GM12878 (cell line): Measurements from ENCODE around the gene TP53RK. TPM values are rescaled to one million over a fixed set of nuclear protein-coding genes. Genes with fewer than 3 reads are reported as not detected.

Experiments
- ATAC-seq: fragments of 200-7000 bp; cut with Tn5 transposase; 3 replicates; pipeline ENCODE4 v1.9.1; 2020; ENCODE audit warnings: mild to moderate bottlenecking, moderate library complexity
- BruUV-seq: library from RNA; stranded (reverse); fragments of 400-500 nt; replicated peaks from 2 replicates; lab custom pipeline; 2021; lab: Mats Ljungman, UMichigan
- CTCF ChIA-PET: fragments of 300-600 bp; sonication (Branson Sonifier 250); formaldehyde crosslinking; extraction: SDS; loops from one replicate; lab custom pipeline; 2021; ENCODE audit warnings: inconsistent platforms; lab: Yijun Ruan, JAX
- POLR2A ChIA-PET: fragments of 350-600 bp; formaldehyde crosslinking; extraction: SDS; loops from one replicate; lab custom pipeline; 2021; ENCODE audit warnings: inconsistent platforms; lab: Charles Lee
- RAD21 ChIA-PET: fragments of 300-600 bp; sonication (Branson Sonifier 250); formaldehyde crosslinking; loops from one replicate; lab custom pipeline; 2023; ENCODE audit warnings: antibody characterized with exemption; ENCODE audit not compliant: unreplicated experiment; lab: Charles Lee
- SMC1A ChIA-PET: fragments of 300-600 bp; sonication (Branson Sonifier 250); formaldehyde crosslinking; loops from one replicate; lab custom pipeline; 2023; ENCODE audit not compliant: unreplicated experiment, uncharacterized antibody; lab: Charles Lee
- DNase-seq: peaks from one replicate; pipeline ENCODE4 v3.0.0-alpha.2; 2011; ENCODE audit warnings: low read depth, low spot score
- FAIRE-seq: peaks from 3 replicates; lab custom pipeline; 2011; peaks lifted over from hg19 to GRCh38; lab: Jason Lieb, UNC
- H2AFZ ChIP-seq: 2 replicates; pipeline ENCODE4 v1.6.0; 2011; ENCODE audit warnings: low read depth, low read length, control low read depth; ENCODE audit not compliant: control insufficient read depth
- H3K27ac ChIP-seq: 2 replicates; pipeline ENCODE4 v1.5.1; 2011; ENCODE audit warnings: control low read depth; ENCODE audit not compliant: control insufficient read depth, insufficient read depth
- H3K27me3 ChIP-seq, 2 experiments: replicated peaks in 1 of 2; 2 replicates each; pipeline versions ENCODE4 v1.6.0 to v1.6.1; 2011; ENCODE audit warnings: low read length in 1 of 2; ENCODE audit not compliant: control insufficient read depth in 2 of 2, insufficient read depth in 2 of 2
- H3K36me3 ChIP-seq, 2 experiments: 2 replicates each; pipeline ENCODE4 v1.5.1; 2011; ENCODE audit warnings: low read length in 1 of 2; ENCODE audit not compliant: control insufficient read depth in 2 of 2, insufficient read depth in 2 of 2
- H3K4me1 ChIP-seq: 2 replicates; pipeline ENCODE4 v1.6.1; 2011; ENCODE audit warnings: mild to moderate bottlenecking, low read length, moderate library complexity, mixed read lengths; ENCODE audit not compliant: control insufficient read depth, insufficient read depth
- H3K4me2 ChIP-seq: 2 replicates; pipeline ENCODE4 v1.6.0; 2011; ENCODE audit warnings: control low read depth; ENCODE audit not compliant: control insufficient read depth, insufficient read depth
- H3K4me3 ChIP-seq: fragments of 200-600 bp; sonication (generic); 2 replicates; pipeline ENCODE4 v1.5.1; 2016
- H3K79me2 ChIP-seq: 2 replicates; pipeline ENCODE4 v1.6.0; 2011; ENCODE audit warnings: low read length; ENCODE audit not compliant: control insufficient read depth, insufficient read depth
- H3K9ac ChIP-seq: 2 replicates; pipeline ENCODE4 v1.8.0; 2011; ENCODE audit warnings: low read length, control low read depth, mixed read lengths; ENCODE audit not compliant: control insufficient read depth, insufficient read depth
- H3K9me3 ChIP-seq: replicated peaks from 3 replicates; pipeline ENCODE4 v1.5.1; 2011; ENCODE audit warnings: mild to moderate bottlenecking, low read length; ENCODE audit not compliant: control insufficient read depth, insufficient read depth
- H4K20me1 ChIP-seq: 2 replicates; pipeline ENCODE4 v1.6.0; 2011; ENCODE audit not compliant: control insufficient read depth, insufficient read depth
- ASH2L ChIP-seq: fragments of 300-600, 200-600 bp; sonication (generic); IDR thresholded peaks from 2 replicates; pipeline ENCODE4 v1.6.1; 2017; ENCODE audit warnings: low read depth, mild to moderate bottlenecking, borderline replicate concordance
- ATF7 ChIP-seq: fragments of 450-650 bp; IDR thresholded peaks from 2 replicates; pipeline ENCODE4 v1.6.1; 2016; ENCODE audit warnings: low read depth, mild to moderate bottlenecking
- BHLHE40 ChIP-seq, 2 experiments: fragments of 450-650 bp in 1 of 2; IDR thresholded peaks; 2 replicates each; pipeline ENCODE4 v1.6.1; 2011 to 2017; ENCODE audit warnings: low read depth in 2 of 2, borderline replicate concordance in 1 of 2, improper control_type of control experiment in 1 of 2, low read length in 1 of 2, mild to moderate bottlenecking in 1 of 2
- CEBPB ChIP-seq, 2 experiments: fragments of 150-350 bp in 1 of 2; IDR thresholded peaks; 2 replicates each; pipeline ENCODE4 v1.6.1; 2012 to 2014; ENCODE audit warnings: low read depth in 2 of 2, low read length in 2 of 2, borderline replicate concordance in 1 of 2, inconsistent platforms in 1 of 2
- CHD1 ChIP-seq: IDR thresholded peaks from 2 replicates; pipeline ENCODE4 v1.6.1; 2012; ENCODE audit warnings: low read depth, low read length, improper control_type of control experiment
- EZH2 ChIP-seq: IDR thresholded peaks from 2 replicates; pipeline ENCODE4 v1.6.1; 2012; ENCODE audit warnings: low read depth, mild to moderate bottlenecking, control low read depth, inconsistent platforms, low read length, borderline replicate concordance; ENCODE audit not compliant: control insufficient read depth
- HDAC6 ChIP-seq: fragments of 200-600 bp; sonication (generic); IDR thresholded peaks from one replicate; pipeline ENCODE4 v1.8.0; 2017; ENCODE audit warnings: antibody characterized with exemption; ENCODE audit not compliant: unreplicated experiment
- MEF2B ChIP-seq: fragments of 450-650 bp; IDR thresholded peaks from 2 replicates; pipeline ENCODE4 v1.6.1; 2018; ENCODE audit warnings: mild to moderate bottlenecking, moderate library complexity; ENCODE audit not compliant: partially characterized antibody, poor library complexity, severe bottlenecking
- MYC ChIP-seq: IDR thresholded peaks from 2 replicates; pipeline ENCODE4 v1.6.1; 2011; ENCODE audit warnings: mild to moderate bottlenecking, low read length, moderate library complexity, inconsistent platforms; ENCODE audit not compliant: insufficient read depth, insufficient replicate concordance, insufficient read length, severe bottlenecking
- NBN ChIP-seq: fragments of 450-650 bp; IDR thresholded peaks from 2 replicates; pipeline ENCODE4 v1.6.1; 2016
- POLR2A ChIP-seq: IDR thresholded peaks from 2 replicates; pipeline ENCODE4 v1.6.1; 2011; ENCODE audit warnings: low read depth, mild to moderate bottlenecking, low read length
- RCOR1 ChIP-seq: conservative IDR thresholded peaks from 2 replicates; pipeline ENCODE4 v1.6.1; 2012; ENCODE audit warnings: low read depth, low read length, improper control_type of control experiment
- RELA ChIP-seq: fragments of 450-650 bp; IDR thresholded peaks from 2 replicates; pipeline ENCODE4 v1.8.0; 2014; ENCODE audit warnings: borderline replicate concordance; ENCODE audit not compliant: partially characterized antibody
- SRF ChIP-seq, 2 experiments: IDR thresholded peaks; 2 replicates each; pipeline ENCODE4 v1.6.1; 2011; ENCODE audit warnings: low read depth in 2 of 2, low read length in 2 of 2, mild to moderate bottlenecking in 1 of 2, moderate library complexity in 1 of 2
- WGBS: methylation state at CpG from one replicate; pipeline ENCODE4 v1.1.6; 2016; ENCODE audit warnings: low lambda C conversion rate; ENCODE audit not compliant: insufficient replicate concordance, insufficient coverage; ENCODE audit errors: missing lambda C conversion rate; 5-methylcytosine and 5-hydroxymethylcytosine counted together
- in situ Hi-C: fragments of 300-500 bp; cut with MboI; formaldehyde crosslinking; loops from 9 replicates; pipeline ENCODE4 v1.14.3; 2018; ENCODE audit warnings: mixed read lengths
- intact Hi-C: fragments of 100-400 bp; cut with micrococcal nuclease; formaldehyde crosslinking; loops from one replicate; pipeline ENCODE4 v1.14.2; 2022; ENCODE audit not compliant: unreplicated experiment
- polyA plus RNA-seq, 11 experiments: library from polyadenylated mRNA; depleted of rRNA in 4 of 11; unstranded in 6 of 11; stranded (reverse) in 5 of 11; fragments of >200 nt; fragmentation: Nextera tagmentation in 4 of 11; fragmentation: Illumina TruSeq in 1 of 11; extraction: Ambion mirVana in 4 of 11; extraction: Trizol in 1 of 11; gene quantifications; 1 replicate in 1 of 11; 2 replicates in 10 of 11; pipeline versions ENCODE4 v1.2.1 to v1.2.3, GENCODE V29; 2011 to 2016; ENCODE audit warnings: inconsistent platforms in 2 of 11, missing spikeins in 2 of 11, low read depth in 1 of 11
- total RNA-seq, 4 experiments: library from RNA; depleted of rRNA in 3 of 4; stranded (reverse); fragments of >200 nt in 3 of 4; fragmentation: Illumina TruSeq in 1 of 4; extraction: Trizol in 1 of 4; gene quantifications; 2 replicates each; pipeline versions ENCODE4 v1.2.1 to v1.2.3, GENCODE V29; 2013 to 2021
- TF ChIP-seq, protein P1 (sequence below): fragments of 450-650 bp; IDR thresholded peaks from 2 replicates; pipeline ENCODE4 v1.6.1; 2017; ENCODE audit warnings: mild to moderate bottlenecking, moderate library complexity
- TF ChIP-seq, protein P2 (sequence below): fragments of 450-650 bp; IDR thresholded peaks from 2 replicates; pipeline ENCODE4 v1.6.1; 2017; ENCODE audit warnings: mild to moderate bottlenecking
- TF ChIP-seq, protein P3 (sequence below): IDR thresholded peaks from 2 replicates; pipeline ENCODE4 v1.6.1; 2011; ENCODE audit warnings: low read depth, low read length, improper control_type of control experiment, borderline replicate concordance

TP53RK gene
- total and polyA plus RNA-seq, 10 of the 15 experiments (the other 5 are each of a cell fraction or from before 2014, with no cell fraction given): 3.8 to 23.1 (median 16.1) TPM

DNA sequence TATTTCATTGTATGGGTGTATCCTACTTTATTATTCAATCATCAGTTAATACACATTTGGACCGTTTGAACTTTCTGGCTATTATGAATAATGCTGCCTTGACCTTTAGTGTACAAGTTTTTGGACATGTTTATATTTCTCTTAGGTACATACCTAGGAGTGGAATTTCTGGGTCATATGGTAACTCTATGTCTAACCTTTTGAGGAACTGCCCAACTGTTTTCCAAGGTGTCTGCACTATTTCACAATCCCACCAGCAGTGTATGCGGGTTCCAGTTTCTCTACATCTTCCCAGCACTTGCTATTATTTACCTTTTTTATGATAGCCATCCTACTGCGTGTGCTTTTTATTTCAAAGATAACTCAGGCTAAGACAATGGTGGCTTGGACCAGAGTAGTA, 23.6 kb downstream of the TP53RK start:
- Histone ChIP-seq H3K79me2 (no peaks in the 10 kb centered on the region), H2AFZ (no peak overlapping the region), H3K4me2 (no peak overlapping the region), H3K9me3 (no peaks in the 10 kb centered on the region; the same call in 2 of the 3 replicates), H3K4me1 (no peaks in the 10 kb centered on the region), H3K36me3 (no peaks in the 10 kb centered on the region)
- in situ Hi-C loops: no loop called here
- FAIRE-seq (no peak), DNase-seq (no peak), ATAC-seq (no peak)
- 48% methylated on average over 3 of the region's 3 CpGs for WGBS
- intact Hi-C loops: no loop called here
- TF ChIP-seq, protein P1, sequence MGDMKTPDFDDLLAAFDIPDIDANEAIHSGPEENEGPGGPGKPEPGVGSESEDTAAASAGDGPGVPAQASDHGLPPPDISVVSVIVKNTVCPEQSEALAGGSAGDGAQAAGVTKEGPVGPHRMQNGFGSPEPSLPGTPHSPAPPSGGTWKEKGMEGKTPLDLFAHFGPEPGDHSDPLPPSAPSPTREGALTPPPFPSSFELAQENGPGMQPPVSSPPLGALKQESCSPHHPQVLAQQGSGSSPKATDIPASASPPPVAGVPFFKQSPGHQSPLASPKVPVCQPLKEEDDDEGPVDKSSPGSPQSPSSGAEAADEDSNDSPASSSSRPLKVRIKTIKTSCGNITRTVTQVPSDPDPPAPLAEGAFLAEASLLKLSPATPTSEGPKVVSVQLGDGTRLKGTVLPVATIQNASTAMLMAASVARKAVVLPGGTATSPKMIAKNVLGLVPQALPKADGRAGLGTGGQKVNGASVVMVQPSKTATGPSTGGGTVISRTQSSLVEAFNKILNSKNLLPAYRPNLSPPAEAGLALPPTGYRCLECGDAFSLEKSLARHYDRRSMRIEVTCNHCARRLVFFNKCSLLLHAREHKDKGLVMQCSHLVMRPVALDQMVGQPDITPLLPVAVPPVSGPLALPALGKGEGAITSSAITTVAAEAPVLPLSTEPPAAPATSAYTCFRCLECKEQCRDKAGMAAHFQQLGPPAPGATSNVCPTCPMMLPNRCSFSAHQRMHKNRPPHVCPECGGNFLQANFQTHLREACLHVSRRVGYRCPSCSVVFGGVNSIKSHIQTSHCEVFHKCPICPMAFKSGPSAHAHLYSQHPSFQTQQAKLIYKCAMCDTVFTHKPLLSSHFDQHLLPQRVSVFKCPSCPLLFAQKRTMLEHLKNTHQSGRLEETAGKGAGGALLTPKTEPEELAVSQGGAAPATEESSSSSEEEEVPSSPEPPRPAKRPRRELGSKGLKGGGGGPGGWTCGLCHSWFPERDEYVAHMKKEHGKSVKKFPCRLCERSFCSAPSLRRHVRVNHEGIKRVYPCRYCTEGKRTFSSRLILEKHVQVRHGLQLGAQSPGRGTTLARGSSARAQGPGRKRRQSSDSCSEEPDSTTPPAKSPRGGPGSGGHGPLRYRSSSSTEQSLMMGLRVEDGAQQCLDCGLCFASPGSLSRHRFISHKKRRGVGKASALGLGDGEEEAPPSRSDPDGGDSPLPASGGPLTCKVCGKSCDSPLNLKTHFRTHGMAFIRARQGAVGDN: no peak
- TF ChIP-seq ATF7: no peak
- no peak for TF ChIP-seq MEF2B
- no peak for TF ChIP-seq RELA
- TF ChIP-seq CEBPB (IDR thresholded peaks at IDR 0.05; ENCODE audit: borderline replicate concordance in 1 of 2, low read depth in 2 of 2, low read length in 2 of 2): no peak
- no peak for TF ChIP-seq CHD1
- TF ChIP-seq EZH2: no peak
- no peak for TF ChIP-seq HDAC6
- TF ChIP-seq, protein P2, sequence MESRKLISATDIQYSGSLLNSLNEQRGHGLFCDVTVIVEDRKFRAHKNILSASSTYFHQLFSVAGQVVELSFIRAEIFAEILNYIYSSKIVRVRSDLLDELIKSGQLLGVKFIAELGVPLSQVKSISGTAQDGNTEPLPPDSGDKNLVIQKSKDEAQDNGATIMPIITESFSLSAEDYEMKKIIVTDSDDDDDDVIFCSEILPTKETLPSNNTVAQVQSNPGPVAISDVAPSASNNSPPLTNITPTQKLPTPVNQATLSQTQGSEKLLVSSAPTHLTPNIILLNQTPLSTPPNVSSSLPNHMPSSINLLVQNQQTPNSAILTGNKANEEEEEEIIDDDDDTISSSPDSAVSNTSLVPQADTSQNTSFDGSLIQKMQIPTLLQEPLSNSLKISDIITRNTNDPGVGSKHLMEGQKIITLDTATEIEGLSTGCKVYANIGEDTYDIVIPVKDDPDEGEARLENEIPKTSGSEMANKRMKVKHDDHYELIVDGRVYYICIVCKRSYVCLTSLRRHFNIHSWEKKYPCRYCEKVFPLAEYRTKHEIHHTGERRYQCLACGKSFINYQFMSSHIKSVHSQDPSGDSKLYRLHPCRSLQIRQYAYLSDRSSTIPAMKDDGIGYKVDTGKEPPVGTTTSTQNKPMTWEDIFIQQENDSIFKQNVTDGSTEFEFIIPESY: no peak
- TF ChIP-seq BHLHE40 (IDR thresholded peaks at IDR 0.05; ENCODE audit: borderline replicate concordance in 1 of 2, low read depth in 2 of 2, low read length in 1 of 2): no peak
- no peak for TF ChIP-seq ASH2L
- TF ChIP-seq, protein P3, sequence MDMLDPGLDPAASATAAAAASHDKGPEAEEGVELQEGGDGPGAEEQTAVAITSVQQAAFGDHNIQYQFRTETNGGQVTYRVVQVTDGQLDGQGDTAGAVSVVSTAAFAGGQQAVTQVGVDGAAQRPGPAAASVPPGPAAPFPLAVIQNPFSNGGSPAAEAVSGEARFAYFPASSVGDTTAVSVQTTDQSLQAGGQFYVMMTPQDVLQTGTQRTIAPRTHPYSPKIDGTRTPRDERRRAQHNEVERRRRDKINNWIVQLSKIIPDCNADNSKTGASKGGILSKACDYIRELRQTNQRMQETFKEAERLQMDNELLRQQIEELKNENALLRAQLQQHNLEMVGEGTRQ: no peak
- TF ChIP-seq MYC: no peak
- no peak for TF ChIP-seq RCOR1
- no peak for TF ChIP-seq NBN
- no peak for TF ChIP-seq POLR2A
- no peak for TF ChIP-seq SRF (IDR thresholded peaks at IDR 0.05; ENCODE audit: low read depth in 2 of 2, low read length in 2 of 2)
- TF ChIP-seq, all 136 proteins: peak for 0
- RAD21 ChIA-PET: no interaction called here
- POLR2A ChIA-PET: no interaction called here
- Histone ChIP-seq H3K27ac (no peak overlapping the region), H3K4me3 (no peak overlapping the region), H4K20me1 (no peaks in the 10 kb centered on the region), H3K27me3 (no peaks in the 10 kb centered on the region), H3K9ac (no peak overlapping the region)
- BruUV-seq: no TSS peak
- SMC1A ChIA-PET: no interaction called here
- CTCF ChIA-PET: no interaction called here
